Measurements from ENCODE around the gene FOXE3. TPM values are rescaled to one million over a fixed set of nuclear protein-coding genes. Genes with fewer than 3 reads are reported as not detected.

The FOXE3 gene
- total RNA-seq, 1 experiment from 2014 or later = 0.46 TPM

GRCh38 chr1:47382399-47382983 is 33.6 kb upstream of the FOXE3 start:
- DNase-seq (ENCODE audit: low read depth, low spot score) = no peak
- no peak overlapping the region for H3K4me3 ChIP-seq (ENCODE audit: low read depth in 2 of 2, low read length in 2 of 2)
- CTCF ChIA-PET = no interaction called here
- in situ Hi-C loops (cut with HindIII; ENCODE audit: low pct_unique_long_range_greater_than_20kb, low sequenced_read_pairs) (no loop called here), intact Hi-C loops (cut with micrococcal nuclease; ENCODE audit: unreplicated experiment) (no loop called here)
- TF ChIP-seq SIN3A (IDR thresholded peaks at IDR 0.05; ENCODE audit: borderline replicate concordance, insufficient read depth, low read depth, low read length) = no peak
- no peak for TF ChIP-seq REST (IDR thresholded peaks at IDR 0.05; ENCODE audit: insufficient read depth in 1 of 2, low read depth in 2 of 2, low read length in 1 of 2)
- TF ChIP-seq POLR2AphosphoS5 (IDR thresholded peaks at IDR 0.05; ENCODE audit: low read depth, low read length) = no peak
- TF ChIP-seq CTCF (IDR thresholded peaks at IDR 0.05) = no peak
- TF ChIP-seq TCF7L2 (IDR thresholded peaks at IDR 0.05; ENCODE audit: low read depth, low read length) = no peak
- H3K4me1 ChIP-seq (ENCODE audit: control insufficient read depth, insufficient read depth, low read length) = no peaks in the 10 kb centered on the region
- no TSS peak for BruUV-seq (replicated peaks)
- no peaks in the 10 kb centered on the region for H3K27me3 ChIP-seq (ENCODE audit: control insufficient read depth, insufficient read depth, low read length)
- ATAC-seq = no peak
- POLR2A ChIA-PET = interaction anchor here (0.6 kb wide), 1 partner anchor 51 kb away, joined by 4 read pairs; no protein-coding TSS in a partner anchor
- no peak overlapping the region for H3K27ac ChIP-seq (ENCODE audit: low read length)
- H3K36me3 ChIP-seq (ENCODE audit: control insufficient read depth, insufficient read depth, low read length) = peaks cover 8% of the 10 kb centered on the region
- H3K9me3 ChIP-seq (ENCODE audit: control insufficient read depth, insufficient read depth, low read depth, low read length) = no peaks in the 10 kb centered on the region

- H3K27ac ChIP-seq (ENCODE audit: low read length) = no peak overlapping the region
- ChIA-PET CTCF (interaction anchor here (0.7 kb wide), 1 partner anchor 189 kb away, joined by 3 read pairs; no protein-coding TSS in a partner anchor), POLR2A (no interaction called here)
- DNase-seq (ENCODE audit: low read depth, low spot score) (no peak), ATAC-seq (no peak)
- no peaks in the 10 kb centered on the region for H3K36me3 ChIP-seq (ENCODE audit: control insufficient read depth, insufficient read depth, low read length)
- H3K4me3 ChIP-seq (ENCODE audit: low read depth in 2 of 2, low read length in 2 of 2) = no peak overlapping the region
- no peak for TF ChIP-seq REST (IDR thresholded peaks at IDR 0.05; ENCODE audit: insufficient read depth in 1 of 2, low read depth in 2 of 2, low read length in 1 of 2)
- TF ChIP-seq SIN3A (IDR thresholded peaks at IDR 0.05; ENCODE audit: borderline replicate concordance, insufficient read depth, low read depth, low read length) = no peak
- no peak for TF ChIP-seq CTCF (IDR thresholded peaks at IDR 0.05)
- TF ChIP-seq POLR2AphosphoS5 (IDR thresholded peaks at IDR 0.05; ENCODE audit: low read depth, low read length) = no peak
- TF ChIP-seq TCF7L2 (IDR thresholded peaks at IDR 0.05; ENCODE audit: low read depth, low read length) = no peak
- no peaks in the 10 kb centered on the region for H3K9me3 ChIP-seq (ENCODE audit: control insufficient read depth, insufficient read depth, low read depth, low read length)
- no TSS peak for BruUV-seq (replicated peaks)
- in situ Hi-C loops (cut with HindIII; ENCODE audit: low pct_unique_long_range_greater_than_20kb, low sequenced_read_pairs) (no loop called here), intact Hi-C loops (cut with micrococcal nuclease; ENCODE audit: unreplicated experiment) (no loop called here)
- no peaks in the 10 kb centered on the region for H3K27me3 ChIP-seq (ENCODE audit: control insufficient read depth, insufficient read depth, low read length)
- H3K4me1 ChIP-seq (ENCODE audit: control insufficient read depth, insufficient read depth, low read length) = no peaks in the 10 kb centered on the region
Observed at GRCh38 chr1:47384083-47384482, 32.0 kb upstream of the FOXE3 start.
